Right lung (tissue), 10 donors: ENCODE data around the gene TAAR6. TPM values are rescaled to one million over a fixed set of nuclear protein-coding genes. Genes with fewer than 3 reads are reported as not detected.
A peak's percentile ranks its signal among the peaks of the same experiment; 100 is the strongest.
"Not testable (repeated sequence)": the region's sequence is repeated elsewhere in the genome, so short reads cannot be mapped to it uniquely, and the experiment has no call there.

Experiments
- DNase-seq, 2 donors: peaks; one replicate each; pipeline ENCODE4 v3.0.0-alpha.2; 2013
- long read RNA-seq, 8 donors: transcript quantifications; one replicate each; lab custom pipeline, GENCODE V29; 2026
- polyA plus RNA-seq, 5 donors: library from polyadenylated mRNA; unstranded; fragments of 120-200 nt; gene quantifications; one replicate each; pipeline versions ENCODE4 v1.2.1 to v1.2.3, GENCODE V29; 2013; ENCODE audit warnings: inconsistent platforms in 1 of 5, low replicate concordance in 1 of 5; ENCODE audit not compliant: insufficient read length in 5 of 5, insufficient read depth in 1 of 5

The TAAR6 gene, protein sequence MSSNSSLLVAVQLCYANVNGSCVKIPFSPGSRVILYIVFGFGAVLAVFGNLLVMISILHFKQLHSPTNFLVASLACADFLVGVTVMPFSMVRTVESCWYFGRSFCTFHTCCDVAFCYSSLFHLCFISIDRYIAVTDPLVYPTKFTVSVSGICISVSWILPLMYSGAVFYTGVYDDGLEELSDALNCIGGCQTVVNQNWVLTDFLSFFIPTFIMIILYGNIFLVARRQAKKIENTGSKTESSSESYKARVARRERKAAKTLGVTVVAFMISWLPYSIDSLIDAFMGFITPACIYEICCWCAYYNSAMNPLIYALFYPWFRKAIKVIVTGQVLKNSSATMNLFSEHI
- polyA plus RNA-seq = not detected
- long read RNA-seq, donor 1 = 0 reads
- long read RNA-seq, donor 2 = 0 reads
- long read RNA-seq, donor 3 = 0 reads
- long read RNA-seq, donor 4 = 0 reads
- long read RNA-seq, donor 5 = 0 reads
- long read RNA-seq, donor 6 = 0 reads
- long read RNA-seq, donor 7 = 0 reads
- long read RNA-seq, donor 8 = 0 reads

DNA sequence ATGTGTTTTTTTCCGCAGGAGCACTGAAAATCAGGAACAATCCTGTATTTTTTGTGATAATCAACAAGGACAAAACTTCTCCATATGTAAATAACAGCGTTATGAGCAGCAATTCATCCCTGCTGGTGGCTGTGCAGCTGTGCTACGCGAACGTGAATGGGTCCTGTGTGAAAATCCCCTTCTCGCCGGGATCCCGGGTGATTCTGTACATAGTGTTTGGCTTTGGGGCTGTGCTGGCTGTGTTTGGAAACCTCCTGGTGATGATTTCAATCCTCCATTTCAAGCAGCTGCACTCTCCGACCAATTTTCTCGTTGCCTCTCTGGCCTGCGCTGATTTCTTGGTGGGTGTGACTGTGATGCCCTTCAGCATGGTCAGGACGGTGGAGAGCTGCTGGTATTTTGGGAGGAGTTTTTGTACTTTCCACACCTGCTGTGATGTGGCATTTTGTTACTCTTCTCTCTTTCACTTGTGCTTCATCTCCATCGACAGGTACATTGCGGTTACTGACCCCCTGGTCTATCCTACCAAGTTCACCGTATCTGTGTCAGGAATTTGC is at the start of gene TAAR6:
TSS of gene TAAR6 (plus strand) at position 102 of the 557 bp plus-strand sequence. CDS start at position 102, 0 bp downstream.
- DNase-seq = no peak

GRCh38 chr6:132520953-132521352 is 49.2 kb upstream of the TAAR6 start:
- DNase-seq = no peak

GRCh38 chr6:132524646-132525045 is 45.5 kb upstream of the TAAR6 start:
- no peak for DNase-seq

GRCh38 chr6:132525866-132526265 is 44.3 kb upstream of the TAAR6 start:
- DNase-seq = no peak

DNA sequence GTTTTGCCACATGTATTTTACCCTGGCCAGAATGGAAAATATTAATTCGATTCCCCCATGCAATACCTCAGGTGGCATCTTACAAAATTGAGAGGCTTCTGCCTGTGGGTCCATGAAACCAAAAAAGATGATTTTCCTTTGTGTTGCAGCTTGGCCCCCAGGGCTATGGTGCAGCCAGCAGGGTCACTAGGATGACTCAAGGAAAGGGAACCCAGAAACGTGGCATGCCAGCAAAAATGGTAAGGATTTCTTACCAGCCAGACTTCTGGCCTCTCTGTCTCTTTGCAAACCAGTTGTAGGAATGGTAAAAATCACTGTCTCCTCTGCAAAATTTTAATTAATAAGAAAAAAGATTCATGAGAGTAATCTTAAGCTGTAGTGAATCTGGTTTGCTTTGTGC is 43.7 kb upstream of the TAAR6 start:
- DNase-seq = no peak

DNA sequence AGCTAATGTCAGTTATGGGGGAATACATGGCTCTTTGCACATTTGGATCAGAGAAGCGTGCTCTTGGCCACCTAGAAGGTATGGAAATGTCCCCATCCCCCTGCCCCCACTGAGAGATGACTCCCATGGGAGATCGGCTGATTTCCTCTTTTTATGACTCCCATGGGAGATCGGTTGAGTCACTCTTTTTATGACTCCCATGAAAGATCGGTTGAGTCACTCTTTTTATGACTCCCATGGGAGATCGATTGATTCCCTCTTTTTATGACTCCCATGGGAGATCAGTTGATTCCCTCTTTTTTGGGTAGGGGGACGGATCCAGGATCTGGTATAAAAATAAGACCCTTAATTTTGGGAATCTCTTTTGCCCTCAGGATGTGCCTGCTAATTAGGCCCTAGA is 42.3 kb upstream of the TAAR6 start:
- DNase-seq = no peak

DNA sequence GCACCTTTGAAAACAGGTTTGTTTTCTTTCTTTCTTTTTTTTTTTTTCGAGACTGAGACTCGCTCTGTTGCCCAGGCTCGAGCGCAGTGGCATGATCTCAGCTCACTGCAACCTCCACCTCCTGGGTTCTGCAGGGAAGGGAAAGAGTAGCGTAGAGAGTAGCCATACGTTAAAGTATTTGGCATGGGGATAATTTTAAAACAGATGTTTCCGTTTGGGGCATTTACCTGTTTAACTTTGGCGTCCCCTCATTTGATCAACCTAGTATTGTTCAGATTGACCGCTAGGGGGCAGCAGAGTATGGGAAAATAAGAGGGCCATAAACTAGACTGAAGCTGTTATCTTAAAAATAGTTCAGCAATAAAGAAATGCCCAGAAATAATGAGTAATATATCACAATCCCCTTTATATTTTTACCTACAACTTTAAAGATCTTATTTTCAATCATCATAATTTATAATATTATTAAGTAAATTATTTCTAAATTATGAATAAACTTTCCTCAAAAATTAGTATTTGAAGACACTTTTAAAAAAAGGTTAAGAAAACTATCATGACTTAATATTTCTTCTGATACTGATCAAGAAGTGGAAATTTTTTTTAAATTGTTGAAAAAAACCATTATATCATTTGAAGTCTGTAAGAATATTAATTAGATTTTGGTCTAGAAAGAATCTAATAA is 39.7 kb upstream of the TAAR6 start:
- DNase-seq = peak; percentile 45 to 50

DNA sequence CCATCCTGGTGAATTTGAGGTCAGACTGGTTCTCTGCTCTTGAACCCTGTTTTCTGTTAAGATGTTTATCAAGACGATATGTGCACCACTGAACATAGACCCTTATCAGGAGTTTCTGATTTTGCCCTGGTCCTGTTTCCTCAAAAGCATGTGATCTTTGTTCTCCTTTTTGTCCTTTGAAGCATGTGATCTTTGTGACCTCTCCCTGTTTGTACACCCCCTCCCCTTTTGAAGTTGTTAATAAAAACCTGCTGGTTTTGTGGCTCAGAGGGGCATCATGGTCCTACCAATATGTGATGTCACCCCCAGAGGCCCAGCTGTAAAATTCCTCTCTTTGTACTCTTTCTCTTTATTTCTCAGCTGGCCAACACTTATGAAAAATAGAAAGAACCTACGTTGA is 35.6 kb upstream of the TAAR6 start:
- not testable (repeated sequence) for DNase-seq

DNA sequence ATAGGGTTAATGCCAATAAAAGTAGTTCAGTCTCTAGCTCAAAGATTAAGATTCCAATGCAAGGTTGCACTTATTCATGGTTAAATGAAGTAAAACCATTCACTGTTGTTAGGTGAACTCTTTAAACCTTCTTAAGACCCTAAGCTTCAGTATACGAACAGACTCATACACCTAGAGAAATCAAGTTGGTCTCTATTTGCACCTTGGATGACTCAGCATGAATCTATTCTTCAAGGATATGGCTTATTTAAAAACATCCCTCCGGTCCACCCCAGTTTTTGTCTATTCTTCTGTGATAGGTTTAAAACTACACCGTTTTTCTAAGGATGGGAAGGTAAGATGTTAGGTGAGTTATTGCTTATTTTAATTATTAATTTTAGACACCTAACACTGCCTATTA is 33.0 kb upstream of the TAAR6 start:
- no peak for DNase-seq

GRCh38 chr6:132537977-132538376 is 32.1 kb upstream of the TAAR6 start, which contains the start of gene TAAR9:
TAAR9 (plus strand) TSS chr6:132538277; CDS start chr6:132538290, 13 bp downstream.
- no peak for DNase-seq

GRCh38 chr6:132544826-132545225 is 25.3 kb upstream of the TAAR6 start:
- DNase-seq = no peak

GRCh38 chr6:132548746-132549463 is 21.2 kb upstream of the TAAR6 start:
- DNase-seq = no peak

GRCh38 chr6:132551214-132551613 is 18.9 kb upstream of the TAAR6 start:
- DNase-seq = no peak

- DNase-seq = no peak
Observed at GRCh38 chr6:132552372-132552771, 17.8 kb upstream of the TAAR6 start, which contains the start of gene TAAR8. TAAR8 (plus strand) TSS chr6:132552672; CDS start chr6:132552693, 21 bp downstream.

- DNase-seq = not testable (repeated sequence)
Observed at GRCh38 chr6:132560087-132560486, 10.0 kb upstream of the TAAR6 start.

DNA sequence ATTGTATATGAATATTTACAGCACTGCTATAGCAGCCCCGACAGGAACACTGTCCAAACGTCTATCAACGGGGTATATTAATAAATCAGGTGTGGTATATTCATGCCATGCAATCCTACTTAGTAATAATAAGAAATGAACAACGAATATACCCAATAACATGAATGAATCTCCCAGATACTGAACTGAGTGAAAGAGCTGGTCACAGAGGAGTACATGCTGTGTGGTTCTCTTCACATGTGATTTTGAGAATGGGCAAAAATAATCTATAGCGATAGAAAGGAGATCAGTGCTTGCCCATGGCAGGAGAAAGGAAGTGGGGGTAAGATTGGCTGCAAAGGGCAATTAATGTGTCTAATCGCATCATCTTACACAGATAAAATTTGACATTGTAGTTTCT is 3.7 kb upstream of the TAAR6 start:
- no peak for DNase-seq

GRCh38 chr6:132567566-132567965 is 2.6 kb upstream of the TAAR6 start:
- no peak for DNase-seq

GRCh38 chr6:132568611-132569010 is 1.5 kb upstream of the TAAR6 start:
- DNase-seq = no peak

- DNase-seq = no peak
Observed at GRCh38 chr6:132569170-132569569, 952 bp upstream of the TAAR6 start.

GRCh38 chr6:132571774-132572173 is 1.7 kb downstream of the TAAR6 start:
- DNase-seq = no peak

- DNase-seq = no peak
Observed at GRCh38 chr6:132584698-132585097, 14.6 kb downstream of the TAAR6 start.

- DNase-seq = no peak
Observed at GRCh38 chr6:132587424-132587823, 17.3 kb downstream of the TAAR6 start.
